Spleen (tissue), 7 donors: ENCODE data around the gene KANSL1L.

Experiments used
- CTCF ChIP-seq, 11 experiments: fragments of 200-600 bp in 7 of 11; fragments of 450-650 bp in 4 of 11; sonication (generic) in 4 of 11; IDR thresholded peaks in 8 of 11; conservative IDR thresholded peaks in 3 of 11; 1 replicate in 7 of 11; 2 replicates in 4 of 11; pipeline versions ENCODE4 v1.4.0 to v1.8.0; 2016 to 2021; ENCODE audit warnings: antibody characterized with exemption in 11 of 11, inconsistent platforms in 4 of 11, mild to moderate bottlenecking in 1 of 11
- POLR2A ChIP-seq, 3 donors: fragments of 450-650 bp; IDR thresholded peaks; one replicate each; pipeline ENCODE4 v1.5.1; 2017; ENCODE audit warnings: antibody characterized with exemption in 3 of 3, mild to moderate bottlenecking in 1 of 3
- POLR2AphosphoS5 ChIP-seq, 3 donors: sonication (generic); formaldehyde crosslinking; IDR thresholded peaks; one replicate each; pipeline ENCODE4 v1.5.1; 2017; ENCODE audit warnings: antibody characterized with exemption in 3 of 3
- donor health status: DM: no; HTN: no; CAD: no; lungs with moderate emphysema.
- donor health status: DM: no; HTN: no; CAD: no.
- donor health status: DM: no; HTN: no; CAD: no.

DNA sequence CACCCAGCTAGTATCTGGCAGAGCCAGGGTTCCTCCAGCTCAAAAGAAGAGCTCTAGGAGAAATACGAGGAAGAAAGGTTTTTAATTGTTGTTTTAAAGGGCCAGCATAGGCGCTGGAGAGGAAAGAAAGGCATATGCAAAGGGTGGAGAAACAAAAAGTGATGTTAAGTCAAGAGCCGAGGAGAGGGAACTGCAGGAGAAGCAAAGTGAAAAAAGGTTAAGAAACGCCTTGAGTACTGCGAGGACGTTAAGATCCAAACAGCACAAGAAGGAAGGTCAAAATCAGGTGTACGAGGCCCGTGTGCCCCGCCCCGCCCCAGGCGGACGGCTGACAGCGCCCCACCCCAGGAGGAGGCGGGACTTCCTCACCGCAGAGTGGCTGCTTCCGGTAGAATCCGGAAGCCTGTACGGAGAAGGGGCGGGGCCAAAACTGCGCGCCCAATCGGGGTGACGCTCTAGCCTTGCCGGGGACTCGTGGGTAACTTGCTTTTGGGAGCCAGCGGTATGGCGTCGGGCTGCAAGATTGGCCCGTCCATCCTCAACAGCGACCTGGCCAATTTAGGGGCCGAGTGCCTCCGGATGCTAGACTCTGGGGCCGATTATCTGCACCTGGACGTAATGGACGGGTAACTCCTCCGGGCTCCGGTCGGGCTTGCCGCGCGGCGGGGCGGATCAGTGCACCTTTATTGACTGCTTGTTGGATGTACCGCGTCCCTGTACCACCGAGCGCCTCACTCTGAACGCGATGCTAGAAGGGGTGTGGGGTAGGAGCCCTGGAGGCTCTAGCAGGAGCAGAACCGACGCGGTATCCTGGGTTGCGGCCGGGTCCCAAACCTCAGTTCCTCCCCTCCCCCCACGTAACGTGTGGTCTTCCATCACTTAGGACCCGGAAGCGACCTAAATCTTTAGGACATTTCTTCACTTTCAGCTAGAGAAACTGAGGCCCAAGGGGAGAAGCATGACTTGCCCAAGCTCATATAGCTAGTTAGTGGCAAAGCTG, 168.8 kb downstream of the KANSL1L start, which contains the start of gene RPE:
- peak in 4 of 11 experiments; percentile 7 to 39 (median 16) for TF ChIP-seq CTCF (IDR thresholded peaks at IDR 0.05 in 8 of 11, conservative IDR thresholded peaks at IDR 0.05 in 3 of 11)
- TF ChIP-seq POLR2A (IDR thresholded peaks at IDR 0.05), result no peak
- peak; percentile 88 to 94 (median 91) for TF ChIP-seq POLR2AphosphoS5 (IDR thresholded peaks at IDR 0.05)
